H1 (cell line): ENCODE measurements around the gene IL22RA2. TPM values are rescaled to one million over a fixed set of nuclear protein-coding genes. Genes with fewer than 3 reads are reported as not detected.

Experiments
- RBBP5 ChIP-seq: IDR thresholded peaks from 2 replicates; pipeline ENCODE4 v1.7.1; 2012; ENCODE audit warnings: low read depth, mild to moderate bottlenecking, inconsistent platforms, low read length, moderate library complexity, borderline replicate concordance
- SAP30 ChIP-seq: fragments of 300-600 bp; sonication (generic); IDR thresholded peaks from 2 replicates; pipeline ENCODE4 v1.7.1; 2012; ENCODE audit warnings: low read length, moderate library complexity, mild to moderate bottlenecking, inconsistent platforms; ENCODE audit not compliant: insufficient read depth, insufficient replicate concordance
- SIRT6 ChIP-seq: IDR thresholded peaks from one replicate; pipeline ENCODE4 v1.7.1; 2012; ENCODE audit warnings: low read length, inconsistent platforms
- SP1 ChIP-seq: IDR thresholded peaks from 2 replicates; pipeline ENCODE4 v1.6.1; 2011; ENCODE audit warnings: low read depth, low read length
- TAF1 ChIP-seq: IDR thresholded peaks from 2 replicates; pipeline ENCODE4 v1.6.1; 2011; ENCODE audit warnings: mild to moderate bottlenecking, low read depth, low read length
- polyA plus RNA-seq, 7 experiments: library from polyadenylated mRNA; depleted of rRNA in 3 of 7; stranded (reverse) in 5 of 7; unstranded in 2 of 7; fragments of >200 nt in 5 of 7; fragments of 200-250 nt in 2 of 7; gene quantifications; 1 replicate in 5 of 7; 2 replicates in 1 of 7; 4 replicates in 1 of 7; pipeline versions ENCODE4 v1.2.1 to v1.2.3, GENCODE V29; 2011 to 2013; ENCODE audit warnings: missing spikeins in 2 of 7, mixed read lengths in 2 of 7
- total RNA-seq: library from RNA; stranded (reverse); fragmentation: NEBNext Ultra II Directional; extraction: Animal tissue kit (Norgen Biotek cat#: 25700); gene quantifications from 2 replicates; pipeline ENCODE4 v1.2.1, GENCODE V29; 2021

The IL22RA2 gene
- total and polyA plus RNA-seq, 2 of the 8 experiments (the other 6 are each of a cell fraction or from before 2014, with no cell fraction given) = not detected

DNA sequence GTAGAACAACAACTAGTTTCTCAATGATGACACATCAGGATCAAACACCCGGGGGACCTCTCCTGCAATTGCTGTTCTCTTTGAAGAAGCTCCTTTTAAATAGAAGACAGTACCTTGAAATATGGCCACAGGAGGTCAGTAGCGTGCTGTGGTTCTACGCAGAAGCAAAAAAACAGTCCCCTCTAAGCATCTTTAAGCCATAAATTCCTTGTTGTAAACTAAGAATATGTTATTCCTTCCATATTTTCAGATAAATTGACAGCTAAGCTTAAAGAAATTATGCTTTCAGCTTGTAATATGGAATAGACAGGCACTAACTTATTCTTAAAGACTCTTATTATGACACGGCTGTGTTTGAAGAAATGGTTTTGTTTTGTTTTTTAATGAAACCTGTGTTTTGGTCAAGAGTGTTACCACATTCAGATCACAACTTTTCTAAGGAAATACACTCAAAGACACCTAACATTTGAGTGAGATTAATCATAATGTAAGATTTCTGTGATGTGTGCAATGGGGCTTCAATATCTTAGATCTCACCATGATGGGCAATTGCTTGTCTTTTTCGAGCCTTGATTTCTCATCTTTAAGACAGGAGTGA is 78.9 kb downstream of the IL22RA2 start (continued):
- no peak for TF ChIP-seq SP1
- TF ChIP-seq RBBP5 = no peak
- TF ChIP-seq SIRT6 = no peak
- TF ChIP-seq TAF1 = no peak
- TF ChIP-seq SAP30 = no peak

Other genes with a start within 250 kb of the IL22RA2 start
- 1.5 and 1.7 TPM in 2 replicates for gene IL20RA, start 128.7 kb downstream of the IL22RA2 start, total RNA-seq
- gene IL20RA, start 128.7 kb downstream of the IL22RA2 start, polyA plus RNA-seq (2011; rRNA removed) = 1.2 and 1.3 TPM in 2 replicates
- 20.9 and 21.9 TPM in 2 replicates for gene IFNGR1, start 45.7 kb upstream of the IL22RA2 start, total RNA-seq
- 6.6 and 9.7 TPM in 2 replicates for gene IFNGR1, start 45.7 kb upstream of the IL22RA2 start, polyA plus RNA-seq (2011; rRNA removed)